Nucleus accumbens (tissue), 56 donors: Measurements from ENCODE around the gene CNTFR.
A peak's percentile ranks its signal among the peaks of the same experiment; 100 is the strongest.
"Not testable (repeated sequence)": the region's sequence is repeated elsewhere in the genome, so short reads cannot be mapped to it uniquely, and the experiment has no call there.

Experiments
- DNase-seq, 56 donors: peaks; one replicate each; lab custom pipeline; 2025; lab: John Stamatoyannopoulos, UW

Gene CNTFR

GRCh38 chr9:34589636-34590380 is at the start of gene CNTFR:
Gene CNTFR (minus strand): TSS chr9:34589724. CDS start chr9:34568981, 20,743 bp downstream.
- DNase-seq, result peak in 52 of 56 donors; percentile 24 to 87 (median 66)

DNA sequence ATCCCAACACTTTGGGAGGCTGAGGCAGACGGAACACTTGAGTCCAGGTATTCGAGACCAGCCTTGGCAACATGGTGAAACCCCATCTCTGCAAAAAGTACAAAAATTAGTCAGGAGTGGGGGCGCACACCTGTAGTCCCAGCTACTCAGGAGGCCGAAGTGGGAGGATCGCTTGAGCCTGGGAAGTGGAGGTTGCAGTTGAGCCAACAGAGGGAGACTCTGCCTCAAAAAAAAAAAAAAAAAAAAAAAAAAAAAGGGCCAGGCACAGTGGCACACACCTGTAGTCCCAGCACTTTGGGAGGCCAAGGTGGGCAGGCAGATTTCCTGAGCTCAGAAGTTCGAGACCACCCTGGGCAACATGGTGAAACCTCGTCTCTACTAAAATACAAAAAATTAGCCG is 49.8 kb upstream of the CNTFR start:
- DNase-seq, result not testable (repeated sequence)

GRCh38 chr9:34638138-34638445 is 48.6 kb upstream of the CNTFR start:
- peak in 1 of 56 donors; percentile 63 for DNase-seq

DNA sequence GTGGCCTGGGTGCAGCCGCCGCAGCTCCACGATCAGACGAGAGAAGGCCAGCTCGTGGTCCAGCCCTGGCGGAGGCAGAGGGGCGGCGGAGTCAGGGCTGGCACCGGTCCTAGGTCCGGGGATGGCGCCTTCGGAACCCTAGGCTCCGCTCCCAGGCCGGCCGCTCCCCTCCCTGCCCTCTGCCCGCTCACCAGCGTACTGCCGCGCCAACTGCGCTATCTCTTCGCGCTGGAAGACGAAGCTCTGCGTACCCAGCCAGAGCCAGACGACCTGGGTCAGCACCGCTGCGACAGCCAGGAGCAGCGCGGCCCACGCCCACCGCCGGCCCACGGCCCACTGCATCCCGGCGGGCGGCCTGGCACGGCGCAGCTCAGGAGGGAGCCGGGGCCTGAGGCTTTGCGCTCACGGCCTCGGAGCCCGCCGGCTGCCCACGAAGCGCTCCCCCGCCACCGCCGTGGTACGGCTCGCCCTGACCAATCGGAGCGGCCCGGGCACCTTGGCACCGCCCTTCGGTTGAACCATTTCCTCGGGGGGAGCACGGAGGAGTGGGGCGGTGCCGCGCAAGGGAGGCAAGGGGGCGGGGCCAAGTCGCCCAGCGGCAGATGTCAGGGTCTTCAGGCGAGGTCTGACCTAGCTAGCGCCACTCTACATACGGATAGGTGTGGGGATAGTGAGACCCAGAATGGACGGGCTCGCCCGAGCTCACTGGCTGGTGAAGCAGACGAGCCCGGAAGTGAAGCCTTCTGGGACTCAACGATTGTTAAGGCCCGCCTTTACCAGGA is 48.0 kb upstream of the CNTFR start, which contains the start of gene SIGMAR1:
TSS of gene SIGMAR1 (minus strand) at position 432 of the 782 bp plus-strand sequence. CDS start at position 342, 90 bp downstream.
- DNase-seq, result peak; percentile 61 to 97 (median 90)

DNA sequence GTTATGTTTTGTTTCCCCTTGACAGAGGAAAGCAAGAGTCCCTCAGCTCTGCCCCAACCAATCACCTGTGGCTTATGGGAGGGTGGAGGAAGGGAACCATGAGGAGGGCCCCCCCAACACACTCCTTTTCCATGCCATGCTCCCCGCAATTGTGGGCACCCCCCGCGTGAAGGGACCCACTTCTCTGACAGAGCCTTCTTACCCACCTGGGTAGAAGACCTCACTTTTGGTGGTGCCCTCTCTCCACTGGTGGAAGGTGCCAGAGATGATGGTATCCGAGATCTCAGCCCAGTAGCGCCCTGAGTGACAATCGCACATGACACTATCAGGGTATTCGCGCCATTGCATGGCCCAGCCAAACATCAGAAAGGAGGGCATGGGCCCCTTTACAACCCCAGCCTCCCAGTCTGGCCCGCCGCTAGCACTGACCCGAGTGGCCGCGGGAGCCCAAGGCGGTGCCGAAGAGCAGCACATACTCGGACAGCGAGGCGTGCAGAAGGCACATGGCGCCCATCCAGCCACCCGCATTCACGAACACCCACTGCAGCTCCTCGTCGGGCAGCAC is 47.3 kb upstream of the CNTFR start:
- peak in 7 of 56 donors; percentile 33 to 67 (median 54) for DNase-seq

GRCh38 chr9:34635556-34635955 is 46.0 kb upstream of the CNTFR start:
- no peak for DNase-seq

DNA sequence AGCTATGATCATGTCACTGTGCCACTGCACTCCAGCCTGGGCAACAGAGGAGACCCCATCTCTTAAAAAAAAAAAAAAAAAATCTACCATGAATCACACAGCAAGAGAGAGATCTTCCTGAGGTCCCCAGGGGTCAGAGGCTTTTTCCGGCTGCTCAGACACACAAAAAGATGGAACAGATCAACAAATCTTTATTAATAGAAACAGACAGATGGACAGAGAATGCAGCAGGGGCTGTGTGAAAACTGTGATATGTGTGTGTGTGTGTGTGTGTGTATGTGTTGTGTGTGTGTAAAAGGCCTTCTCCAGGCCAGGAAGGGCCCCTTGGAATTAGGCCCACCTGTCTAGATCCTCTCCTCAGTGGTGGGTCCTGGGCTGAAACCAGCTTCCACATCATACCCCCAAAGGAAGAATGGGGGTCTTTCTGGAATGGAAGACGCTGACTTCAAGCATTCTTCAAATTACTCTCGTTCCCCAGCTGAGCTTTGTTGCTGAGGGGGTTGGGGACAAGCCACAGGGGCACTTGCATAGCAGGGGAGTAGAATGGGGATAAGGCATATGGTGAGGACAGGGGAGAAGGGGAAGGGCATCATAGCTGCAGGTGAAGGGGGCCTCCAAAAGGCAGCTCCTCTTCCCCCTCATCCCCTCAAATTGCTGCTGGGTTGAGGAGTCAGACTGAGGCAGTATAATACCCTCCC is 45.2 kb upstream of the CNTFR start:
- DNase-seq, result no peak

DNA sequence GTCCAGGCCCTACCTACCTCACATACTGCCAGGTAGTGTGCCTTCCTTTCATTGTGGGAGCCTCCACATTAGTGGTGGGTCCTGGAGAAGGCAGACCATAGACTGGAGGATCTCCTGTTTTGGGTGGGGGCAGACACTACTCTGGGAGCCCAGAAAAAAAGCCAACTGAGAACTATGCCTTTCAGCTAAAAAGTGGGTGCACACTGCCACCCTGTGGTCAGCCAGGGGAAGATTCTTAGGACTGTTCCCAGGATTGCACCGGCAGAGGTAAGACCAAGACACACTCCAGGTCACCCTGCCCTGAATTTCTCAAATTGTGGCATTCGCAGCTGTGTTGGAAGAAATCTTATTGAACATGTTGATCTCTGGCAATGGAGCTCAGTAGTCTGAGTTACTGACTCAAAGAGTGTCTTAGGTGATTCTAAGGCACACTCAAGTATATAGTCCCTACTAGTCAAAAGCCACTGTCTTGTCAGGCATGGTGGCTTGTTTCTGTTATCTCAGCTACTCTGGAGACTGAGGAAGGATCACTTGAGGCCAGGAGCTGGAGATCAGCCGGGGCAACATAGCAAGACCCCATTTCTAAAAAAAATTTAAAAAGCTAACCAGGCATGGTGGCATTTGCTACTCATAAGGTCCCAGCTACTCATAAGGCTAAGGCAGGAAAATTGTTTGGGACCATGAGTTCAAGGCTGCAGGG is 44.5 kb upstream of the CNTFR start:
- peak in 49 of 56 donors; percentile 13 to 77 (median 40) for DNase-seq

- no peak for DNase-seq
These were observed 43.6 kb upstream of the CNTFR start for GRCh38 chr9:34633166-34633565.

GRCh38 chr9:34630402-34631154 is 41.1 kb upstream of the CNTFR start:
- no peak for DNase-seq

DNA sequence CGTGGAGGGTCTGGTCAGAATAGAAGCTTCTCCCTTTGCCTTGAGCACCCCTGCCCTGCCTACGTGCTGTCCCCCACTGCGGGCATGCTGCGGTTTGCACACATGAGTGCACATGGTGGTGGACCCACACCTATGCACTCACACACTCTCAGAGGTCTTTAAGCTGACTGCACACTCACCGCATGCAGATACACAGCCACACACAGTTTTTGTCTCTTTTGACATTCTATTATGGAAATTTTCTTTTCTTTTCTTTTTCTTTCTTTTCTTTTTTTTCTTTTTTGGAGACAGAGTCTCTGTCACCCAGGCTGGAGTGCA is 39.9 kb upstream of the CNTFR start:
- DNase-seq, result no peak

- DNase-seq, result peak in 5 of 56 donors; percentile 13 to 39 (median 18)
These were observed 39.3 kb upstream of the CNTFR start, which contains the start of gene ARID3C for GRCh38 chr9:34628656-34629490. Gene ARID3C (minus strand): TSS chr9:34629066. CDS start chr9:34628014, 1,052 bp downstream.

DNA sequence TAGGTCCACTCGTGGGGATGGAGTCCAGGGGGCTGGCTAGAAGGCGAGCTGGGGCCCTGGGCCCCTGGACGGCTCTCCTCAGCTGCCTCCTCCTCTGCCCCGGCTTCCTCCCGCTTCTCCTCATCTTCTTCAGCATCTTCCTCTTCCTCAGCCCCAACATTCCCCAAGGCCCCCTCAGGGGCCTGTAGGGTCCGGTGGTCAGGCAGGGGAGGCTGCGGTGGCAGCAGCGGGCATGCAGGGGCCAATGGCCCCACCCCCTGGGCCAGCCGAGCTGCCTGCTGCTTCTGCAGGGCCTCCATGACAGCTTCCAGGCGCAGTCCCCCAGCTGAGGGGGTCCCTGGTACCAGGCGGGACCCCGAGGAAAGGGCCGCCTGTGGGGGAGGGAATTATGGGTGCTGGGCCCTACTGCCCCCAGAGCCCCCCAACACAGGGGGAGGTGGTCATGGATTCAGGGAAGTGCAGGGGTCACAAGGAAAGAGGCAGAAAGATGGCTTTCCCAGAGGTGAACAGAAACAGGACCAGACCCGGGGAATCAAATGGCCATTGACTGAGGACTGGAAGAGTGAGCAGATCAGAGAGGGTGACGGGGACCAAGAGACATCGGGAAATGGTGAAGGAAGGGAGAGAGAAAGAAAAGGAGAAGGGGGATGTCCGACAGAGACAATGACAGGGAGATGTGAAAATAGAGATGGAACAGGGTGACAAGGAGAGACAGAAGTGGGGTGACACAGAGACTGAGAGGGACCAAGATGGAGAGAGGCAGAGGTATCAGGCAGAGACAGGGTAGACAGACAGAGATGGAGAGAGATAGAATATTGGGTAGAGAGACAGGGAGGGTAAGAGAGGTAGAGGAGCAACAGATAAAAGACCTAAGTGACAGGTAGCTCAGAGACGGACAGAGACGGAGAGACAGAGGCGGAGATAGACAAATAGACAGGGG is 38.5 kb upstream of the CNTFR start:
- no peak for DNase-seq

- DNase-seq, result no peak
These were observed 35.6 kb upstream of the CNTFR start for GRCh38 chr9:34625186-34625486.

- no peak for DNase-seq
These were observed 35.1 kb upstream of the CNTFR start for GRCh38 chr9:34624475-34625185.

- DNase-seq, result no peak
These were observed 34.1 kb upstream of the CNTFR start for GRCh38 chr9:34623374-34624235.
